ENCODE measurements around the gene ABLIM2. TPM values are rescaled to one million over a fixed set of nuclear protein-coding genes. Genes with fewer than 3 reads are reported as not detected.
A peak's percentile ranks its signal among the peaks of the same experiment; 100 is the strongest.

Gene ABLIM2
- total and polyA plus RNA-seq, 2 of the 13 experiments (the other 11 are each of a cell fraction or from before 2014, with no cell fraction given), result 0.20 to 0.37 TPM

- Histone ChIP-seq H3K4me1 (ENCODE audit: insufficient read depth, low read length) (peaks cover 59% of the 10 kb centered on the region), H3K4me3 (replicated peaks in 1 of 3; ENCODE audit: insufficient read depth in 1 of 3, low read depth in 2 of 3, low read length in 3 of 3) (peak overlapping the region in 1 of 3 experiments; percentile 20; a peak in 1 of 6 replicates), H2AFZ (ENCODE audit: low read length) (no peak overlapping the region), H3K9me3 (ENCODE audit: low read length) (no peaks in the 10 kb centered on the region), H3K9ac (ENCODE audit: insufficient read depth, low read depth, low read length) (no peak overlapping the region), H3K27ac (ENCODE audit: extremely low read length, insufficient read depth, low read length) (no peak overlapping the region), H4K20me1 (ENCODE audit: insufficient read depth, low read length) (peaks cover 2% of the 10 kb centered on the region; the same call in 1 of the 2 replicates), H3K4me2 (ENCODE audit: low read depth, low read length) (peak overlapping the region; percentile 59), H3K79me2 (ENCODE audit: insufficient read depth, low read length) (peaks cover 32% of the 10 kb centered on the region), H3K27me3 (ENCODE audit: control insufficient read depth in 1 of 2, insufficient read depth in 2 of 2, low read length in 2 of 2) (peaks cover 0 to 49% of the 10 kb centered on the region in 2 experiments; a peak in 3 of 5 replicates), H3K36me3 (replicated peaks in 1 of 2; ENCODE audit: control insufficient read depth in 1 of 2, insufficient read depth in 2 of 2, low read length in 2 of 2) (no peaks in the 10 kb centered on the region; a peak in 1 of 5 replicates)
- WGBS (ENCODE audit: low lambda C conversion rate), result 49% methylated on average over 9 of the region's 13 CpGs
- ChIA-PET POLR2A (interaction anchor here (1.9 kb wide), 1 partner anchor 18 kb away, joined by 4 read pairs; no protein-coding TSS in a partner anchor), CTCF (ENCODE audit: low intra/inter-chr PET ratio, low total read pairs) (no interaction called here)
- intact Hi-C loops (cut with micrococcal nuclease; ENCODE audit: unreplicated experiment), result no loop called here
- DNase-seq (ENCODE audit: low spot score) (no peak), FAIRE-seq (no peak), ATAC-seq (no peak)
- no TSS peak for BruUV-seq (replicated peaks)
- in situ Hi-C loops (cut with HindIII; ENCODE audit: extremely low pct_ligation_motif_present, low pct_unique_long_range_greater_than_20kb), result no loop called here
- TF ChIP-seq ZFY (CRISPR knock-in tag; IDR thresholded peaks at IDR 0.05), result 0 out of 2 replicates have a peak, but pooled peaks have one; percentile 21
- 0 out of 2 replicates have a peak, but pooled peaks have one; percentile 37 for TF ChIP-seq ZNF280B (CRISPR knock-in tag; IDR thresholded peaks at IDR 0.05; ENCODE audit: borderline replicate concordance)
- TF ChIP-seq ZNF318 (CRISPR knock-in tag; IDR thresholded peaks at IDR 0.05), result no peak
These were observed 38.9 kb upstream of the ABLIM2 start for GRCh38 chr4:8197521-8197920.

Data from HepG2 (cell line).